GM18909 (cell line): Measurements from ENCODE around the gene ZNF598.
A peak's percentile ranks its signal among the peaks of the same experiment; 100 is the strongest.

Experiments
- ATAC-seq: cut with Tn5 transposase; IDR thresholded peaks from one replicate; pipeline ENCODE4 v1.9.1; 2021; ENCODE audit warnings: mild to moderate bottlenecking; ENCODE audit not compliant: unreplicated experiment, poor library complexity

ZNF598 gene

DNA sequence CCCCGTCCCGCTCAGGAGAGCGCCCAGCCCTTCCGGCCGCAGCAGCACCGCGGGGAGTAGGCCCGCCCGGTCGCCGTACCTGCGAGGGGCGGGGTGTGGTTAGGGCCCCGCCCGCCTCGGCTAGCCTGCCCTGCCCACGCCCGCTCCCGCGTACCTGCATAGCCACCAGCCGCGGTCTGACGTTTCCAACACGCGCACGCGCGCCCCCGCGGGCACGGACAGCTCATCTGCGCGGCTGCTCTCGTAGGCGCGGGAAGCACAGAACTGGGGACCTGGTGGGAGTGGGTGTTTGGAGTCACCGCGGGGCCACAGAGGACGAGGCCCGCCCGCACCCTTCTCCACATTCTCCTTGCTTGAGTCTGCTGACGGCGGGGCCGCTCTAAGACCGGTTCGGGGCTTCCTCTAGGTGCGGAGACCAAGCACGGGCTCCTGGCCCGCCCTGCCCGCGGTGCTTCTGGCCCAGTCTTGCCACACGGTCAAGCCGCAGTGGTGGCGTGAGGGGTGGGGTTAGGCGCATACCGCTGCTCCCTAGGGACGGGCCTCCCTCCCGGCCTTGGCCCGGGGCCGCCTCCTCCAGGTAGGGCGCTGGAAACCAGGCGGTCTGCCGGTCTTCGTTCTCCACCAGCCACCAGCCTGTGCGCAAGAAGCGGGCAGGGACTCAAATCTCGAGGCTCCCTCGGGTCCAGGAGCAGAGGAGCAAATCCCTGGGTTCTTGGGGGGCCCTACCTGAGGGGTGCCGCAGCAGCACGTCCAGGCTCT, 30.2 kb downstream of the ZNF598 start:
- no peak for ATAC-seq

DNA sequence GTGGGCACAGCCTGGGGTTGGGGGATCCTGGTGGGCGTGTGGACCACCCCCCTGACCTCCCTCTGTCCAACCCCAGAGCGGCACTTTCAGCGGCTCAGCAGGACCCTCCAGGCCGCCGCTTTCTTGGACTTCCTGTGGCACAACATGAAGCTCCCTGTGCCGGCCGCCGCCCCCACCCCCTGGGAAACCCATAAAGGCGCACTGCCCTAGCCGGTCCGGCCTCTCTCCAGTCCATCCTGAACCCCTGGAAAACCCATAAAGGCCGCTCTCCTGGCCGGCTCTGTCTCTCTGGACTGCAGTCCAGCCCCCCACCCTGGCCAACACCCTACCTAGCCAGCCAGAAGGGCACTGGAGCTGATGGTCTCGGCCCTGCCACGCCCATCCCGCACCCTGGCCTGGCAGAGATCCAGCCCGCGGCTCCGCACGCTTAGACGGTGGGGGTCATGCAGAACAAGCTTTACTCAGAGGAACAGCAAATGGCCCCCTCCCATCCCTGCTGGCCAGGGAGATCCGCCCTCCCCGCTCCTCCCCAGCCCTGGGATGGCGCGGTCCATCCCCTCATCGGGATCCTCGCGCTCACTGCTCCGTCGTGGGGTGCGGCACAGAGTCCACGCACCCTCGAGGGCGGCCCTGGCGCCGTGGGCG, 31.0 kb downstream of the ZNF598 start:
- no peak for ATAC-seq

DNA sequence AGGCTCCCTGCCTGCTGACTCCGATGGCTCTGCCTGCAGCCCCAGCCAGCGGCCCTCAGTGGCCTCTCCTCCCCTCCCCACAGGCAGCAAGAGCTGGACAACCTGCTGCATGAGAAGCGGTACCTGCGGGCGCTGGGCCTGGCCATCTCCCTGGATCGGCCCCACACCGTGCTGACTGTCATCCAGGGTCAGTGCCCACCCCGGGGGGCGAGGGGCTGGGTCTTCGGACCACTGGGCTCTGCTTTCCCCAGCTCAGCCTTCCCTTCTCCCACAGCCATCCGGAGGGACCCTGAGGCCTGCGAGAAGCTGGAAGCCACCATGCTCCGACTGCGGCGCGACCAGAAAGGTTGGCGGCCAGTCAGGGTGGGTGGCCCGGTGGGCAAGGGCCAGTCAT, 31.7 kb downstream of the ZNF598 start:
- ATAC-seq: no peak

DNA sequence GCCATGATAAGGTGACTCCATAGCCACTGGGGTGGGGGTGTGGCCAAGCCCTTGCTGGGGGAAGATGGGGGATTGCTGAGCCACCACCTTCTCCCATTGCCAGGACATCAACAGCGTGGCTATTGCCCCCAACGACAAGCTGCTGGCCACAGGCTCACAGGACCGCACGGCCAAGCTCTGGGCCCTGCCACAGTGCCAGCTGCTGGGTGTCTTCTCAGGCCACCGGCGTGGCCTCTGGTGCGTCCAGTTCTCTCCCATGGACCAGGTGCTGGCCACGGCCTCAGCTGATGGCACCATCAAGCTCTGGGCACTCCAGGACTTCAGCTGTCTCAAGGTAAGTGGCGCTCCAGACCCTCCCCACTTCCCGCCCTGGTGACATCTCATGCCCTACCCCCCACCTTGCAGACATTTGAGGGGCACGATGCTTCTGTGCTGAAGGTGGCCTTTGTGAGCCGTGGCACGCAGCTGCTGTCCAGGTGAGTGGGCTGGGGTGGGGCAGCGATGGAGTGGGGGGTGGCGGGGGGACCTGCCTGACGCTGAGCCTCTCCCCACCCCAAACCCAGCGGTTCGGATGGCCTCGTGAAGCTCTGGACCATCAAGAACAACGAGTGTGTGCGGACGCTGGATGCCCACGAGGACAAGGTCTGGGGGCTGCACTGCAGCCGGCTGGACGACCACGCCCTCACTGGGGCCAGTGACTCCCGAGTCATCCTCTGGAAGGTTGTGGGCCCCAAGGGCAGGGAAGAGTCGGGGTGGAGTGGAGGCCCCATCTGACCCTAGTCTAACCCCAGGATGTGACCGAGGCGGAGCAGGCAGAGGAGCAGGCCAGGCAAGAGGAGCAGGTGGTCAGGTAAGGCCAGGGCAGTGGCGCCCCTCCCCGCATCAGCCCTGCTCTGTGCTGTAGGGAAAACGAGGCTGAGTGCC, 32.4 kb downstream of the ZNF598 start:
- ATAC-seq: no peak

DNA sequence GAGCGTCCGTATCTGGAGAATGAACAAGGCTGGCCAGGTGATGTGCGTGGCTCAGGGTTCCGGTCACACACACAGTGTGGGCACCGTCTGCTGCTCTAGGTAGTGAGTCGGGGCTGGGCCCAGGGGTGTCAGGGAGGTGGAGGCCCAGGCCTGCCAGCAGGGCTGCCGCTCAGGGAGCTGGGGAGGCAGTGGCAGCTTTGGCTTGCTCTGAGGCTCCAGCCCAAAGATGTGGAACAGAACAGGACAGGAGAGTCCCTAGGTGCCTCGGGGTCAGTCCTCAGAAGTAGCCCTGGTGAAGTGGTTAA, 33.5 kb downstream of the ZNF598 start:
- no peak for ATAC-seq

DNA sequence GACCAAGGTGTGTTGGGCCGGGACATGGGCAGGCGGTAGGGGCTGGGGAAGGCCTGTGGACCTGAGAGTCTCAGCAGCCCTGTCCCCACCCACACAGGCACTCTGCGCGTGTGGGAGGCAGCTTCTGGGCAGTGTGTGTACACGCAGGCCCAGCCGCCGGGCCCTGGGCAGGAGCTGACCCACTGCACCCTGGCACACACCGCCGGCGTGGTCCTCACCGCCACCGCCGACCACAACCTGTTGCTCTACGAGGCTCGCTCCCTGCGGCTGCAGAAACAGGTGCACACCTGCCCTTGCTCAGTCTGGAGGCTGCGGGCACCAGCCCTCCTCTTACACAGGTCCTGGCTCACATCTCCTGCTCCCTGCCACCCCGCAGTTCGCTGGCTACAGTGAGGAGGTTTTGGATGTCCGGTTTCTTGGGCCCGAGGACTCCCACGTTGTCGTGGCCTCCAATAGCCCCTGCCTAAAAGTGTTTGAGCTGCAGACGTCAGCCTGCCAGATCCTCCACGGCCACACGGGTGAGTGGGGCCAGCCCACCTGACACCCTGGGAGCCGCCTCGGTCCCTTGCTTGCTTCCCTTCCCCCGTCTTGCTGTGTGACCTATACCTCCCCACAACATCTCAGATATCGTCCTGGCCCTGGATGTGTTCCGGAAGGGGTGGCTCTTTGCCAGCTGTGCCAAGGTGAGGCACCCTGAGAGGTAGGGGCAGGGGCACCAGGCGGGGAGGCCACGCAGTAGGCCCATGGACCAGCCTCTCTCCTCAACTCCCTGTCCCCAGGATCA, 34.0 kb downstream of the ZNF598 start:
- ATAC-seq: no peak

DNA sequence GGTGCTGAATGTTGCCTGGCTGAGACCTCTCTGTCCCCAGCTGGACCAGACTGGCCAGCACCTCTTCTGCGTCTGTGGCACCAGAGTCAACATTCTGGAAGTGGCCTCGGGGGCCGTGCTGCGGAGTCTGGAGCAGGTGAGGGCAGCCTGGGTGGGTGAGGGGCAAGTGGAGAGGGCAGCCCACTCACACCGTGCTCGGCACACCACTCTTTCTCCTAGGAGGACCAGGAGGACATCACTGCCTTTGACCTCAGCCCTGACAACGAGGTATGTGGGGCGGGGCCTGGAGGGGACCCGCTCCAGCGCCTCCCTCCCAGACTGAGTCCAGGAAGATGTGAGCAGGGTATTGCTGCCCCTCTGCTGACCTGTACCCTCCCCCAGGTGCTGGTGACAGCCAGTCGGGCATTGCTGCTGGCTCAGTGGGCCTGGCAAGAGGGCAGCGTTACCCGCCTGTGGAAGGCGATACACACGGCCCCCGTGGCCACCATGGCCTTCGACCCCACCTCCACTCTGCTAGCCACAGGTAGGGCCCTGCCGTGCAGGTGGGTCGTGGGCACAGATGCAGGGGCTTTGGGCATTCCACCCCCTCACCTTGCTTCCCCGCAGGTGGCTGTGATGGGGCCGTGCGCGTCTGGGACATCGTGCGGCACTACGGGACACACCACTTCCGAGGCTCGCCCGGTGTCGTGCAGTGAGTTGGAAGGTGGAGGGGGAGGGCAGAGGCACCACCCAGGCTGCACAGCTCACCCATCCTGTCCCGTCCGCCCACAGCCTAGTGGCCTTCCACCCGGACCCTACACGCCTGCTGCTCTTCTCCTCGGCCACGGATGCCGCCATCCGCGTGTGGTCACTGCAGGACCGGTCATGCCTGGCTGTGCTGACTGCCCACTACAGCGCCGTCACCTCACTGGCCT, 35.2 kb downstream of the ZNF598 start:
- ATAC-seq: no peak

DNA sequence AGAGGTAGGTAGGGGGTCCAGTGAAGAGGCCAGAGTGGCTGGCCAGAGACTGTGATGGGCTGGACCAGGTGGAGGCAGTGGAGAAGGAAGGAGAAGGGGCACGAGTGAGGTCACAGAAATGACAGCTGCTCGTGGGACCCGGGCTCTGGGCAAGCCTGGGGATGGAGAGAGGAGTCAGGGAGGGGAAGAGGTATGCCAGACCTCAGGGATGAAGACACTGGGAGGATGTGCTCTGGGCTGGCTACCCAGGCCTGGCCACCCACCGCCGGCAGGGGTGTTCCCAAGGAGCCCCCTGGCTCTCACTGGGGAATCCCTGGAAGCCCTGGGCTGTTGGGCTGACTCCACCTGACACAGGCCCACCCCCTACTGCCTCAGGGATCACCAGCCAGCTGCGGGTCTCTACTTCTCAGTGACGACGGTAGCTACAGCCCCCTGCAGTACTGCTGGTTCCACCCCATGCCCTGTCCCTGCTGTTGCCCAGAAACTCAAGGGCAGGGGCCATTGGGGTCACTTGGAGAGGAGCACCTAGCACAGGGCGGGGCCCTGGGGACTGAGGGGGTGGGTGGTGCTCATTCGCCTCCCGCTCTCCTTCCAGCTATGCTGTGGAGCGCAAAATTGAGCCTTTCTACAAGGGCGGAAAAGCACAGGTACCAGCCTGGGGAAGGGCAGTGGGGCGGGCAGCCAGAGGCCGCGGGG, 36.0 kb downstream of the ZNF598 start:
- no peak for ATAC-seq

DNA sequence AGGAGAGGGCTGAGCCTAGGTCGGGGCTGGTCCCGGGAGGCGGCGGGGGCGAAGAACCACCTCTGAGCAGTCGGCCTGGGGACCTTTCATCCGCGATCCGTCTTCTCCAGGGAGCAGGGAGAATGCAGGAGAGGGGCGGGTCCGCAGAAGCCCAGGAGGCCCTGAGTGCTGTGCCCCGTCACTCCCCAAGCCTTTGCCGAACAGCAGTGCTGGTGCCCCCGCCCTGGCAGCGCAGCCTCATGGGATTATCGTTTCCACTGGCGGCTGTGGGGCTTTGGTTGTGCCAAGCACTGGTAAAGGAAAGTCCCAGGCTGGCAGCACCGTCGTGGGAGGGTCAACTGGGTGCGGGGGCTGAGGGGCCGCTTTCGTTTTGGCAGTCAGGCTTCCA, 37.1 kb downstream of the ZNF598 start:
- ATAC-seq: no peak

DNA sequence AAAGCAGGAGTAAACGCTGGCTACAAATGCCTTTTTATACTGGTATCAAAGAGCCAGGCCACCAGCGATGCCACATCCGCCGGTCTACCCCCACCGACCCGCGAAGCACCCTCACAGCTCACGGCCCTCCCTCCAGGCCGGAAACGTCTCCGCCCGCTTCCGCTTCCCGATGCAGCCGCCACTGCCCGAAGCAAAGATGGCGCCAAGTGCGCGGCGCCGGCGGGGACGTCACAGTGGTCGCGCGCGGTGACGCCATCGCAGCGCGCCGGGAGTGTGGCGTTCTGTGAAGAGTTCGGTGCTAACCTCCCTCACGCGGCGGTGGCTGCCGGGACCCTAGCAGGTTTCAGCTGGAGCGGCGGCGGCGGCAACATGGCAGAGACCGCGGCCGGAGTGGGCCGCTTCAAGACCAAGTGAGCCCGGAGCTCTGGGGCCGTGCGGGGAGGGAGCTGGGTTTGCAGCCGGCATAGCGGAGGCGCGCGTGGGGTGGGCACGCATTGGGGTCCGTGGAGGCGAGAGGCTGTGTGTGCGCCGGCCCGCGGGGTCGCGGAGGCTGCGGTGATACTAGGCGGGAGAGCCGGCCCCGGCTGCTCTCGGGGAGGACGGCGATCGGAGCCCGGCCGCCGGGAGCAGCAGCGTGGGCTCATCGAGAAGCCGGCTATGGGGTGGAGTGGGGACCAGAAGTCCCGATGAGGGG, 37.7 kb downstream of the ZNF598 start, which contains the start of gene TBL3:
Gene TBL3, plus strand, starts transcription at position 258 of the 694 bp plus-strand sequence. Its CDS starts 112 bp downstream, at position 370.
- peak; percentile 77 for ATAC-seq

DNA sequence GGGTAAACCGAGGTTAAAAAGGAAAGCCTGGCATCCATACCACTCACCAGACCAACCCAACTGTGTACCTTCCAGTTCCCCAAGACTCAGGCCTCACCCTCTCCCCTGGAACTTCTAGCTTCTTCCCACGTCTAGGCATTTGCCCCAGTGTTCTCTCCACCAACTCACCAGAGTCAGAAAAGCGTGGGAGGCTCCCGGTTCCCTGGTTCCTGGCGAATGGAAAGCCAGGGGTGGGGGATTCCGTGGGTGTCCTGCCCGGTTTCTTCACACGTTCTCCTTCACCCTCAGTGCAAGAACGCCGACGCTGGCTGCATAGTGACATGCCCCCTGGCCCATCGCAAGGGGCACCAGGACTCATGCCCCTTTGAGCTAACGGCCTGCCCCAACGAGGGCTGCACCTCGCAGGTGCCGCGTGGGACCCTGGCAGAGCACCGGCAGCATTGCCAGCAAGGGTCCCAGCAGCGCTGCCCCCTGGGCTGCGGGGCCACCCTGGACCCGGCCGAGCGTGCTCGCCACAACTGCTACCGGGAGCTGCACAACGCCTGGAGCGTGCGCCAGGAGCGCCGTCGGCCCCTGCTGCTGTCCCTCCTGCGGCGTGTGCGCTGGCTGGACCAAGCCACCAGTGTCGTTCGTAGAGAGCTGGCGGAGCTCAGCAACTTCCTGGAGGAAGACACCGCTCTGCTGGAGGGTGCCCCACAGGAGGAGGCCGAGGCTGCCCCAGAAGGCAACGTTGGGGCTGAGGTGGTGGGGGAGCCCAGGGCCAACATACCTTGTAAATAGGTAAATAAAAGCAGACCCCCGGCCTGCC, 41.3 kb downstream of the ZNF598 start:
- ATAC-seq: no peak

DNA sequence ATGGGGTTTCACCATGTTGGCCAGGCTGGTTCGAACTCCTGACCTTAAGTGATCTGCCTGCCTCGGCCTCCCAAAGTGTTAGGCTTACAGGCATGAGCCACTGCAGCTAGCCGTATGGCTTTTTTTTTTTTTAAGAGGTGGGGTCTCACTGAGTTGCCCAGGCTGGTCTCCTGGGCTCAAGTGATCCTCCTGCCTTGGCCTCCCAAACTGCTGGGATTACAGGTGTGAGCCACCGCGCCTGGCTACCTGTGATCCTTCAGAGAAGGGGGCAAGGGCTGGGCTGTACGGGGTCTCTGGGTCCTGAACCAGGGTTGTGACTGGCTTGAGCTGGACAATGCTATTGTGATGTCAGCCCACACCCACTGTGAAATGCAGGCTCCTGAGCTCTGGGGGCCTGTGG, 43.2 kb downstream of the ZNF598 start, which contains the start of gene RNF151:
Gene RNF151, plus strand, starts transcription at position 397 of the 400 bp plus-strand sequence. CDS start 26 bp downstream, outside the sequence.
- ATAC-seq: no peak

DNA sequence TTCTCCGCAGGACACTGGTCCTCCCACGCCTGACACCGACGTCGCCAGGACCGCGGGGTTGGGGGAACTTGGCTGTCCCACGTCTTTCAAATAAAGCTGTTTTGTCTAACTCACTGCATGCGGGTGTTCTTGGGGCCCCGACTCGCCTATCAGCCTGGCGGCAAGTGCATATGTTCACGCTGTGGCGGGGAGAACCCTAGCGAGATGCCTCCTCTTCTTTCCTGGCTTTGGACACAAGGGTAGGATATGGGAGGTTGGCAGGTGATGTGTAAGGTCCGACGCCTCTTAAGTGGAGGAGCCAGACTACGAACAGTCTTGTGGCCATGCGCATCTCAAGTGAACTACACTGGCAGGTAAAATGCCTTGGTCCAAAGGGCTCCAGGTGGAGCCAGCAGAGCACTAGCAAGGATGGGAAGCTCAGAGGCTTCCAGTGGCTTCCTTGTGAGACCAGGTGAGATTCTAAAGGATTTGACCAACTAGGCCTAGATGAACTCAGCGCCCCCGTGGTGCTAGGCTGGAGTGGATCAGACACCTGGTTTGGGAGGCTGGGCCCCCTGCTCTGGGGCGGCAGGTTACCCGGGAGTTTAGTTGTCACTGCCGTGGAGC, 44.1 kb downstream of the ZNF598 start:
- peak; percentile 2 for ATAC-seq

DNA sequence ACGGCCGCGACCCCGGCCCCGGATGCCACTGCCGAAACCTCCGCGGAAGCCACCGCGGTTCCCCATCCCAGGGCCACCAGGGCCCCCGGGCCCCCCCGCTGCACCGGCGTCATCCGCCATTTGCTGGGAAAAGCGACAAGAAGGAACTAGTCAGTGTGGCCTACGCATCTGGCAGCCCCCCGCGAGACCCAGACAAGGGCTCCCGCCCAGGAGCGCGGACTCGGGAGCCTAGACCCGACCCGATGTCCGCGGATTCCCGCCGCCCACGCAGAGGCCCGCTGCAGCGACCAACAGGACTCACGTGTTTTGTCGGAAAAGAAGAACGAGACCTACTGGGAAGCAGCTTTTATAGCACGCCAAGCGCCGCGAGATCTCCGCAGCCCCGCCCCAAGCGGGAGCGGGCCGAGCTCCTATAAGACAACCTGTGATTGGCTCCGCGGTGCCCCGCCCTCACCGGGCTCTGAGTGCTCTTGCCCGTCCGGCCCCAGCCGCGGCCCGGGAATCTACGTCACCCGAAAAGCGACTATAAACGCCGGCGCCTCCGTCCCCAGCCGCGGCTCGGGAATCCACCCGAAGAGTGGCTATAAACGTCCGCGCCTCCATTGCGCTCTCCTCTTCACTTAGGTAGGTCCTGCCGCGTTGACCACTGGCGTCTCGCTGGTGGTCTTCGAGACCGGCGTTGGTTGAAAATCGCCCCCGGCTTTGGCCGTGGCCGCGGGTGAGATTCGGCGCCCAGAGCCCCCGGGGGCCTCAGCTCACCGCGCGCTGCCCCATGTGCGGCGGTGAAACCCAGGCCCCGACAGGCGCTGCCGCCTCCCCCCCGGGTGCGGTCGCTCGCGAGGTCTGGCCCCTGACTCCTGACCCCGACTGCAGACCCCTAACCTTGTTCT, 44.9 kb downstream of the ZNF598 start, which contains the start of gene RPS2:
Gene RPS2, minus strand, starts transcription at position 321 of the 890 bp plus-strand sequence. Its CDS starts 201 bp downstream, at position 120.
- peak; percentile 80 for ATAC-seq

DNA sequence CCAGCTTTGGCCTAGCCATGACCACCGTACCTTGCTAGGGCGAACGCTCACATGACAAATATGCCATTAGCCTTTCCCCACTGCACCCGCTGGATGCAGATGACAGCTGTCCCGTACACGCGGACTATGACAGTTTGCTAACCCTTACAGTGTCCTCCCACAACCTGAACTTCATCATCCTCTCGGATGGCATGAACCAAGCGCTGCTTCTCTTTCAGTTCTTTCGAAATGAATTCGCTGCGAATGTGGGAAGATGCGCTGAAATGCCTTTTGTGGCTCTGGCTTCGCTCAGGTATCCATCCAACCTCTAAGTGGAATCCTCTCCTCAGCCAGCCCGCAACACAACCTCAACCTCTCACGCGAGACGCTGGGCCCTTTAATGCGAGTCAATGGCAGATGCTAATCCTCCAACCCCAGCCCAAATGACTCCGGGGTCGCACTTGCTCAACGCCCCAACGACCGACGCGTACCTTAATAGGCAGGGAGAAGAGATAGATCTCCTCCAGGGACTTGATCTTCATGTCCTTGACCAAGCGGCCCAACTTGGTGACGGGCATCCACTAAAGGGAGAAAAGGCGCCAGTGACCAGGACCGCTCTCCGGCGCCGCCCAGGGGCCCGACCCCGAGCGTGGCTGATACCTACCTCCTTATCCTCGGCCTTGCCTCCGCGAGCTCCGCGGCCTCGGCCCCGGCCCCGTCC, 45.7 kb downstream of the ZNF598 start:
- ATAC-seq: peak; percentile 19
